Calu3 (cell line): ENCODE data around the gene FAM13A. TPM values are rescaled to one million over a fixed set of nuclear protein-coding genes. Genes with fewer than 3 reads are reported as not detected.

Experiments
- BruUV-seq: library from RNA; stranded (reverse); fragments of 400-500 nt; replicated peaks from 2 replicates; lab custom pipeline; 2021; lab: Mats Ljungman, UMichigan
- CTCF ChIA-PET: fragments of 300-600 bp; sonication (Branson Sonifier 250); formaldehyde crosslinking; loops from one replicate; lab custom pipeline; 2022; ENCODE audit warnings: antibody characterized with exemption; lab: Charles Lee
- DNase-seq: peaks from one replicate; pipeline ENCODE4 v3.0.0; 2022
- H3K27ac Mint-ChIP-seq: one replicate; pipeline ENCODE4 v1.8.0; 2022; ENCODE audit warnings: mixed read lengths; ENCODE audit not compliant: unreplicated experiment
- H3K27me3 Mint-ChIP-seq: one replicate; pipeline ENCODE4 v1.8.0; 2022; ENCODE audit warnings: mixed read lengths; ENCODE audit not compliant: unreplicated experiment
- H3K36me3 Mint-ChIP-seq: one replicate; pipeline ENCODE4 v1.8.0; 2022; ENCODE audit warnings: mild to moderate bottlenecking, moderate library complexity, mixed read lengths; ENCODE audit not compliant: insufficient read depth, unreplicated experiment
- H3K4me1 Mint-ChIP-seq: one replicate; pipeline ENCODE4 v1.8.0; 2022; ENCODE audit warnings: mild to moderate bottlenecking, low read depth, mixed read lengths; ENCODE audit not compliant: unreplicated experiment
- H3K4me3 Mint-ChIP-seq: one replicate; pipeline ENCODE4 v1.8.0; 2022; ENCODE audit warnings: mild to moderate bottlenecking, low read depth, moderate library complexity, mixed read lengths; ENCODE audit not compliant: unreplicated experiment
- H3K9me3 Mint-ChIP-seq: one replicate; pipeline ENCODE4 v1.8.0; 2022; ENCODE audit warnings: low read depth, mixed read lengths; ENCODE audit not compliant: unreplicated experiment
- CTCF ChIP-seq: fragments of 200-600 bp; IDR thresholded peaks from one replicate; pipeline ENCODE4 v1.8.0; 2022; ENCODE audit warnings: antibody characterized with exemption; ENCODE audit not compliant: unreplicated experiment
- intact Hi-C: fragments of 100-400 bp; cut with micrococcal nuclease; formaldehyde crosslinking; loops from one replicate; pipeline ENCODE4 v1.10.0; 2022; ENCODE audit not compliant: unreplicated experiment
- total RNA-seq: library from RNA; stranded (reverse); gene quantifications from 2 replicates; pipeline ENCODE4 v1.2.3, GENCODE V29; 2022

The FAM13A gene
- total RNA-seq, 1 experiment from 2014 or later: 13.5 TPM

- TF ChIP-seq CTCF: no peak
- H3K27me3 Mint-ChIP-seq: no peaks in the 10 kb centered on the region
- no peaks in the 10 kb centered on the region for H3K9me3 Mint-ChIP-seq
- BruUV-seq: no TSS peak
- CTCF ChIA-PET: no interaction called here
- intact Hi-C loops: no loop called here
- no peaks in the 10 kb centered on the region for H3K36me3 Mint-ChIP-seq
- H3K4me3 Mint-ChIP-seq: no peak overlapping the region
- no peak overlapping the region for H3K27ac Mint-ChIP-seq
- H3K4me1 Mint-ChIP-seq: no peaks in the 10 kb centered on the region
- DNase-seq: no peak
These were observed 116.5 kb downstream of the FAM13A start for GRCh38 chr4:88940506-88940905.

GRCh38 chr4:88939697-88940096 lies 117.3 kb downstream of the FAM13A start:
- BruUV-seq: no TSS peak
- H3K4me1 Mint-ChIP-seq: no peaks in the 10 kb centered on the region
- intact Hi-C loops: no loop called here
- CTCF ChIA-PET: no interaction called here
- no peak for DNase-seq
- H3K27ac Mint-ChIP-seq: no peak overlapping the region
- no peaks in the 10 kb centered on the region for H3K27me3 Mint-ChIP-seq
- H3K36me3 Mint-ChIP-seq: no peaks in the 10 kb centered on the region
- H3K9me3 Mint-ChIP-seq: no peaks in the 10 kb centered on the region
- no peak for TF ChIP-seq CTCF
- no peak overlapping the region for H3K4me3 Mint-ChIP-seq

- peak overlapping the region; percentile 29 for H3K27ac Mint-ChIP-seq
- CTCF ChIA-PET: interaction anchor here (0.6 kb wide), 1 partner anchor 48 kb away, joined by 4 read pairs; no protein-coding TSS in a partner anchor
- no peaks in the 10 kb centered on the region for H3K27me3 Mint-ChIP-seq
- H3K36me3 Mint-ChIP-seq: no peaks in the 10 kb centered on the region
- BruUV-seq: no TSS peak
- peak; percentile 6 for DNase-seq
- no peak for TF ChIP-seq CTCF
- no peaks in the 10 kb centered on the region for H3K9me3 Mint-ChIP-seq
- H3K4me3 Mint-ChIP-seq: no peak overlapping the region
- intact Hi-C loops: no loop called here
- no peaks in the 10 kb centered on the region for H3K4me1 Mint-ChIP-seq
These were observed 118.8 kb downstream of the FAM13A start for GRCh38 chr4:88938138-88938537.

GRCh38 chr4:88937081-88937480 lies 119.9 kb downstream of the FAM13A start:
- H3K9me3 Mint-ChIP-seq: no peaks in the 10 kb centered on the region
- no peaks in the 10 kb centered on the region for H3K27me3 Mint-ChIP-seq
- no peak for TF ChIP-seq CTCF
- H3K27ac Mint-ChIP-seq: no peak overlapping the region
- H3K36me3 Mint-ChIP-seq: no peaks in the 10 kb centered on the region
- BruUV-seq: no TSS peak
- intact Hi-C loops: no loop called here
- CTCF ChIA-PET: no interaction called here
- H3K4me1 Mint-ChIP-seq: no peaks in the 10 kb centered on the region
- DNase-seq: no peak
- H3K4me3 Mint-ChIP-seq: no peak overlapping the region
